Nephron (organoid): ENCODE measurements around the gene SMARCAD1.

Source experiments
- H3K27ac Mint-ChIP-seq, 3 experiments: 2 replicates each; pipeline ENCODE4 v1.8.0; 2020; ENCODE audit warnings: mixed read lengths in 3 of 3, mild to moderate bottlenecking in 2 of 3, moderate library complexity in 1 of 3
- H3K27me3 Mint-ChIP-seq: 2 replicates; pipeline ENCODE4 v1.8.0; 2021; ENCODE audit warnings: low read depth, mild to moderate bottlenecking, moderate library complexity, mixed read lengths
- H3K36me3 Mint-ChIP-seq: 2 replicates; pipeline ENCODE4 v1.8.0; 2020; ENCODE audit warnings: low read depth, mixed read lengths
- H3K4me1 Mint-ChIP-seq: 2 replicates; pipeline ENCODE4 v1.8.0; 2020; ENCODE audit warnings: mixed read lengths
- H3K4me3 Mint-ChIP-seq, 3 experiments: 2 replicates each; pipeline ENCODE4 v1.8.0; 2020; ENCODE audit warnings: mild to moderate bottlenecking in 3 of 3, mixed read lengths in 3 of 3, moderate library complexity in 2 of 3
- H3K9me3 Mint-ChIP-seq: 2 replicates; pipeline ENCODE4 v1.8.0; 2020; ENCODE audit warnings: mixed read lengths
- CTCF ChIP-seq, 3 experiments: fragments of 200-600 bp; sonication (generic); IDR thresholded peaks; one replicate each; pipeline ENCODE4 v1.5.0; 2021; ENCODE audit warnings: antibody characterized with exemption in 3 of 3; ENCODE audit not compliant: unreplicated experiment in 3 of 3

Gene SMARCAD1

DNA sequence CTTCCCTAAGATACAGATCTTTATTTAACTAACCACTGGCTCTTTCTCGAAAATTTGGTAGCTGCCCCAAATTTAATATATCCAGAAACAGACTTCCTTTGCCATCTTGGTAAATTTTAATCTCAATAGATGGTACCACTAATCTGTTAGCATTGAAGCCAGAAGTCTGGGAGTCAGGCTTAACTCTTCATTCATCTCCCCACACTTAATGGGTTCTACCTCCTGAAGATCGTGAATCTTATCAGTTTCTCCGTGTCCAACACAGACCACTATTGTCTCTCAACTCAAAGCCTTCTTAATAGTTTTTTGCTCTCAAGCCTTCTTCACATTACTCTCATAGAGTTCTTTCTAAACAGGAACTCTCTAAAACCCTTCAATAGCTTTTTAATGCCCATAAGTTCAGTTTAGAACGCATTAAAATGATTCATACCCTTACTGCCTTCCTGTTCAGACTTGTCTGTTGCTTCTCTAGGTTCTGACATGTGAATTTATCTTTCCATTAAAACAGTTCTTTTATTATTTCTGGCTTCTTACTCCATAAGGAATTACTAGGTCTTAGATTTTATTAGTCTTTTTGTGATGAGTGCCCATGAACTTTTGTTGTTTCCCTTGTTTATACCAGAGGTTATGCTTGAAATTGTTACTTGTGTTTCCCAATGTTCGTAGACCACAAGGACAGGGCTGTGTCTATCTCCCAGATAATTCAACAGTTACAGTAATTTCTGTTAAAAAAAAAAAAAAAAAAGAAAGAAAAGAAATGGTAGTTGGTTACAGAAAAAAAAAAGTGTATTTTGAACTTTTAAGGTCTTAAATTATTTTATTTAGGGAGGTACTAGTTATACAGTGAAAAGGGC lies 54.7 kb downstream of the SMARCAD1 start:
- Mint-ChIP-seq H3K4me1 (no peaks in the 10 kb centered on the region), H3K36me3 (peaks cover 53% of the 10 kb centered on the region), H3K27ac (peak overlapping the region in 2 of 3 experiments; percentile 18 to 21), H3K9me3 (no peaks in the 10 kb centered on the region), H3K4me3 (no peak overlapping the region), H3K27me3 (no peaks in the 10 kb centered on the region)
- TF ChIP-seq CTCF (IDR thresholded peaks at IDR 0.05; ENCODE audit: unreplicated experiment in 3 of 3): no peak

GRCh38 chr4:94267037-94267436 lies 59.4 kb downstream of the SMARCAD1 start:
- Mint-ChIP-seq H3K27ac (no peak overlapping the region), H3K9me3 (no peaks in the 10 kb centered on the region), H3K4me1 (no peaks in the 10 kb centered on the region), H3K36me3 (peaks cover 48% of the 10 kb centered on the region), H3K4me3 (no peak overlapping the region), H3K27me3 (no peaks in the 10 kb centered on the region)
- no peak for TF ChIP-seq CTCF (IDR thresholded peaks at IDR 0.05; ENCODE audit: unreplicated experiment in 3 of 3)

DNA sequence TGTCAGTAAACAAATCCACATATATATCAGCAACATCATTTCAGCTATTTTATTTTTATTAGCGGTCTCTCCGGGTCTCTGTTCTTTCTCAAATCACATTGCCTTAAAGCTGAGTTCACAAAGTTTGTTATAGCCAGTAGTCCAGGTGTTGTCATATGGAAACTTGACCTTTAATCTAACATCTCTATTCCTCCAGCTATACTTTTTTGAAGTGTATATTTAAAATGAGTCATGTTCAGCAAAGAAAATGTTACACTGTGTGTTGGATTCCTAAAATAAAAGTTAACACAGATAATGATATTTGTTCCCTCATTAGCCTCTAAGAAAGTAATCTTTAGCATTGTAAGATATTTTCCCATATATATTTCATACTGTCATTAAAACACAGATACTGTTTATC lies 63.6 kb downstream of the SMARCAD1 start:
- no peak for TF ChIP-seq CTCF (IDR thresholded peaks at IDR 0.05; ENCODE audit: unreplicated experiment in 3 of 3)
- Mint-ChIP-seq H3K4me1 (no peaks in the 10 kb centered on the region), H3K27ac (no peak overlapping the region), H3K27me3 (no peaks in the 10 kb centered on the region), H3K4me3 (no peak overlapping the region), H3K36me3 (peaks cover 50% of the 10 kb centered on the region), H3K9me3 (no peaks in the 10 kb centered on the region)

GRCh38 chr4:94274912-94275311 lies 67.2 kb downstream of the SMARCAD1 start:
- Mint-ChIP-seq H3K27ac (no peak overlapping the region), H3K9me3 (no peaks in the 10 kb centered on the region), H3K4me3 (no peak overlapping the region), H3K27me3 (no peaks in the 10 kb centered on the region), H3K36me3 (peaks cover 58% of the 10 kb centered on the region), H3K4me1 (no peaks in the 10 kb centered on the region)
- TF ChIP-seq CTCF (IDR thresholded peaks at IDR 0.05; ENCODE audit: unreplicated experiment in 3 of 3): no peak

DNA sequence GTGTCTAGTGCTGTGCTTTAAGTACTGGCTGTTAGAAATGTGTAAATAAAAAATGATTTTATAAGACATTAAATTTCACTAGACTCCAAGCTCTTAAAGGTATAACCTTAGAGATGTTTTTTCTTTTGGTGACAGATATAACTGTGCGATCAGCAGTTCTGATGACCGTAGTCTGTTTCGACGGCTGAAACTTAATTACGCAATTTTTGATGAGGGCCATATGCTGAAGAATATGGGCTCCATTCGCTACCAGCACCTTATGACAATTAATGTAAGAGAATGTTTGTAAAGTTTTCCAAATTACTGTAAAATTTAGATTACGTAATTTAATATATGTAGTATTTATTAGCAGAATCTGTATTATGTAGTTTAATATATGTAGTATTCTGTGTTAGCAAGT lies 68.5 kb downstream of the SMARCAD1 start:
- no peaks in the 10 kb centered on the region for H3K9me3 Mint-ChIP-seq
- peaks cover 62% of the 10 kb centered on the region for H3K36me3 Mint-ChIP-seq
- no peak overlapping the region for H3K4me3 Mint-ChIP-seq
- H3K27me3 Mint-ChIP-seq: no peaks in the 10 kb centered on the region
- no peaks in the 10 kb centered on the region for H3K4me1 Mint-ChIP-seq
- no peak for TF ChIP-seq CTCF (IDR thresholded peaks at IDR 0.05; ENCODE audit: unreplicated experiment in 3 of 3)
- no peak overlapping the region for H3K27ac Mint-ChIP-seq

DNA sequence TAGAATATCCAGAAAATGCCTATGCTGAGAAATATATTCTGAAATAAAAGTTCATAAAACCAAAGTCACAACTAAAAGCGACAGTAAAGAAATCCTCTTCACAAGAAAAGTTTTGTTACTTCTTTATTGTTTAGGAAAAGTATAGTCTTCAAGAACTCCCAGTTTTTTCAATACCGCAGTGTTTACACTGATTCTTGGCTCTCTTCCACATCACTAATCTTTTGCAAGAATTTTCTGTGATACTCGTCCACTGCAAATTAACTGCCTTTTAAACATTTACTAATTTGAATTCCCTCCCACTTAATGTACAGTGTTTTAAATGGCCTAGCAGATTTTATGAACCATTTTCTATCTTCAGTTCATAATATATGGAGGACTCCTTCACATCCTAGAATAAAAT lies 69.9 kb downstream of the SMARCAD1 start:
- Mint-ChIP-seq H3K9me3 (no peaks in the 10 kb centered on the region), H3K4me1 (no peaks in the 10 kb centered on the region), H3K27me3 (no peaks in the 10 kb centered on the region), H3K36me3 (peaks cover 62% of the 10 kb centered on the region), H3K4me3 (no peak overlapping the region), H3K27ac (no peak overlapping the region)
- no peak for TF ChIP-seq CTCF (IDR thresholded peaks at IDR 0.05; ENCODE audit: unreplicated experiment in 3 of 3)
